HepG2 (cell line): ENCODE measurements around the gene ADAMTS13. TPM values are rescaled to one million over a fixed set of nuclear protein-coding genes. Genes with fewer than 3 reads are reported as not detected.
A peak's percentile ranks its signal among the peaks of the same experiment; 100 is the strongest.

ENCODE experiments used
- FOXA3 ChIP-seq: IDR thresholded peaks from 2 replicates; pipeline ENCODE4 v1.6.1; 2016; ENCODE audit warnings: missing genetic modification reagents, missing compliant biosample characterization
- GATAD1 ChIP-seq: IDR thresholded peaks from 2 replicates; pipeline ENCODE4 v1.6.1; 2016; ENCODE audit warnings: missing genetic modification reagents, missing compliant biosample characterization
- HNF4G ChIP-seq, 2 experiments: sonication (generic) in 1 of 2; formaldehyde crosslinking in 1 of 2; IDR thresholded peaks; 2 replicates each; pipeline versions ENCODE4 v1.4.0 to v1.6.1; 2011 to 2020; ENCODE audit warnings: borderline replicate concordance in 2 of 2, low read depth in 2 of 2, mild to moderate bottlenecking in 2 of 2, low read length in 1 of 2, missing genetic modification reagents in 1 of 2, moderate library complexity in 1 of 2
- HNRNPH1 ChIP-seq: fragments of 200-400 bp; formaldehyde crosslinking; optimal IDR thresholded peaks from 2 replicates; pipeline ENCODE3; 2017; ENCODE audit warnings: mild to moderate bottlenecking, low read depth, low read length
- KDM1A ChIP-seq: IDR thresholded peaks from 2 replicates; pipeline ENCODE4 v1.6.1; 2016; ENCODE audit warnings: missing compliant biosample characterization
- KLF16 ChIP-seq, 2 experiments: sonication (generic) in 1 of 2; formaldehyde crosslinking in 1 of 2; IDR thresholded peaks; 2 replicates each; pipeline versions ENCODE4 v1.6.1 to v1.8.0; 2016 to 2023; ENCODE audit warnings: missing genetic modification reagents in 2 of 2, missing compliant biosample characterization in 1 of 2
- MEIS1 ChIP-seq: sonication (generic); formaldehyde crosslinking; IDR thresholded peaks from 2 replicates; pipeline ENCODE4 v1.9.0; 2021; ENCODE audit warnings: mild to moderate bottlenecking, missing genetic modification reagents, moderate library complexity, borderline replicate concordance
- MXI1 ChIP-seq: IDR thresholded peaks from 3 replicates; pipeline ENCODE4 v1.6.1; 2012; ENCODE audit warnings: low read depth, low read length, inconsistent platforms, borderline replicate concordance
- NFE2 ChIP-seq: sonication (generic); formaldehyde crosslinking; IDR thresholded peaks from 2 replicates; pipeline ENCODE4 v1.4.0; 2020; ENCODE audit warnings: missing genetic modification reagents
- NR2F6 ChIP-seq, 2 experiments: IDR thresholded peaks; 2 replicates each; pipeline ENCODE4 v1.6.1; 2016; ENCODE audit warnings: antibody characterized with exemption in 1 of 2, mild to moderate bottlenecking in 1 of 2
- NRL ChIP-seq: sonication (generic); formaldehyde crosslinking; IDR thresholded peaks from 2 replicates; pipeline ENCODE4 v1.5.0; 2020; ENCODE audit warnings: missing genetic modification reagents, mild to moderate bottlenecking, moderate library complexity, borderline replicate concordance
- SIN3A ChIP-seq: IDR thresholded peaks from 2 replicates; pipeline ENCODE4 v1.6.1; 2011; ENCODE audit warnings: low read depth, mild to moderate bottlenecking, control low read depth, low read length, borderline replicate concordance
- SIX4 ChIP-seq: sonication (generic); formaldehyde crosslinking; IDR thresholded peaks from 2 replicates; pipeline ENCODE4 v1.4.0; 2020; ENCODE audit warnings: missing genetic modification reagents
- YEATS2 ChIP-seq: sonication (generic); formaldehyde crosslinking; IDR thresholded peaks from 2 replicates; pipeline ENCODE4 v1.4.0; 2020; ENCODE audit warnings: missing genetic modification reagents, borderline replicate concordance
- ZFP36L2 ChIP-seq: sonication (generic); formaldehyde crosslinking; IDR thresholded peaks from 2 replicates; pipeline ENCODE4 v1.4.0; 2020; ENCODE audit warnings: missing genetic modification reagents
- ZMYM4 ChIP-seq: sonication (generic); formaldehyde crosslinking; IDR thresholded peaks from 2 replicates; pipeline ENCODE4 v1.8.1; 2023; ENCODE audit warnings: mild to moderate bottlenecking, missing genetic modification reagents
- ZNF224 ChIP-seq: sonication (generic); formaldehyde crosslinking; IDR thresholded peaks from 2 replicates; pipeline ENCODE4 v1.5.0; 2020; ENCODE audit warnings: mild to moderate bottlenecking, missing genetic modification reagents
- ZNF333 ChIP-seq: sonication (generic); formaldehyde crosslinking; IDR thresholded peaks from 2 replicates; pipeline ENCODE4 v1.4.0; 2020; ENCODE audit warnings: mild to moderate bottlenecking, missing genetic modification reagents, borderline replicate concordance
- ZNF367 ChIP-seq: sonication (generic); formaldehyde crosslinking; IDR thresholded peaks from 2 replicates; pipeline ENCODE4 v1.4.0; 2020; ENCODE audit warnings: missing genetic modification reagents, borderline replicate concordance
- ZNF460 ChIP-seq: sonication (generic); formaldehyde crosslinking; IDR thresholded peaks from 2 replicates; pipeline ENCODE4 v1.5.1; 2020; ENCODE audit warnings: missing genetic modification reagents, mild to moderate bottlenecking, borderline replicate concordance
- ZNF598 ChIP-seq: sonication (generic); formaldehyde crosslinking; IDR thresholded peaks from 2 replicates; pipeline ENCODE4 v1.5.1; 2020; ENCODE audit warnings: mild to moderate bottlenecking, missing genetic modification reagents, borderline replicate concordance
- ZNF672 ChIP-seq: sonication (generic); formaldehyde crosslinking; IDR thresholded peaks from 2 replicates; pipeline ENCODE4 v1.8.1; 2022; ENCODE audit warnings: missing genetic modification reagents
- ZNF777 ChIP-seq: sonication (generic); formaldehyde crosslinking; IDR thresholded peaks from 2 replicates; pipeline ENCODE4 v1.4.0; 2020; ENCODE audit warnings: missing genetic modification reagents
- ZNF792 ChIP-seq: IDR thresholded peaks from 2 replicates; pipeline ENCODE4 v1.6.1; 2016
- ZNF891 ChIP-seq: sonication (generic); formaldehyde crosslinking; IDR thresholded peaks from 2 replicates; pipeline ENCODE4 v1.5.0; 2020; ENCODE audit warnings: mild to moderate bottlenecking, missing genetic modification reagents
- polyA plus RNA-seq, 8 experiments: library from polyadenylated mRNA; depleted of rRNA in 3 of 8; stranded (reverse) in 7 of 8; unstranded in 1 of 8; fragments of >200 nt; fragmentation: Illumina TruSeq in 4 of 8; extraction: Trizol in 4 of 8; gene quantifications; 2 replicates each; pipeline versions ENCODE4 v1.2.1 to v1.2.3, GENCODE V29; 2011 to 2016; ENCODE audit warnings: low read depth in 4 of 8, missing spikeins in 1 of 8, mixed read lengths in 1 of 8; ENCODE audit not compliant: insufficient read depth in 1 of 8
- total RNA-seq, 5 experiments: library from RNA; depleted of rRNA; stranded (reverse); fragments of >200 nt; fragmentation: Illumina TruSeq; extraction: Trizol; gene quantifications; 2 replicates each; pipeline ENCODE4 v1.2.3, GENCODE V29; 2016; ENCODE audit warnings: low read depth in 1 of 5
- TF ChIP-seq, protein P1 (sequence below): sonication (generic); formaldehyde crosslinking; IDR thresholded peaks from 2 replicates; pipeline ENCODE4 v1.4.0; 2020; ENCODE audit warnings: mild to moderate bottlenecking, missing genetic modification reagents

The ADAMTS13 gene
- total and polyA plus RNA-seq, 2 of the 13 experiments (the other 11 are each of a cell fraction or from before 2014, with no cell fraction given), result 0.91 to 4.5 TPM

DNA sequence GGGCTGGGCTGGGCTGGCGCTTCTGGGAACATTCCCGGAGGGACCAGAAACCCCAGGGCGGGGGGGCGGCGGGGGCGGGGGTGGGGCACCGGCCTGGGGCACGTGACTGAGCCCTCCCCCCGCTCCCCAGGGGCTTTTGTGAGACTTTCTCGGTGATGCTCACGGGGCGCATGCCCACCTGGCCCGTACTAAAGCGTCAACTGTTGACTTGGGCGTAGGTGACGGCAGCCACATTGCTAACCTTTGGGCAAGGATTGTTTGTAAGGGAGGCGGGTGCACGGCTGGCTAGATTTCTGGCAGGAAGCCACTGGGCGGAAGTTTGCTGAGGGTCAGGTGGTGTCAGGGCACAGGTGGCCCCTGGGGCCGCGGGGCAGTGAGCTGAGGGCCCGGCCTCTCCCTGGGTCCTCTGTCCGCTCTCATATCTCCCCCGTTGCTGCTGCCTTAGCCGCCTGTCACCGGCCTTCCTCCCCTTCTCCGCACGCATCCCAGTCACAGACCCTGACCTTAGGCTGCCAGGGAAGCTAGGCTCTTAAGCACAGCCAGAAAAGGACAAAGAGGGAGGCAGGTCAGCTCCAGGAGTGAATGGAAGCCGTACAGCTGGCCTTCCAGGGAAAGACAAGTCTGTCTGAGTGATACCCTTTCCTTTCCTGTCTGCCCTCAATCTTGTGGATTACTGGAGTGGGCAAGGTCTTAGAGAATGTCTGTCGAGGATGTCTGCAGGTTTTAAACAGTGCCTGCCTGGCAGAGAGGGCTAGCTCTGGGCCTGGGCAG is 38.4 kb downstream of the ADAMTS13 start (continued):
- TF ChIP-seq MXI1 (peak; percentile 91; the same call in 1 of the 3 replicates), HNF4G (IDR thresholded peaks at IDR 0.05; ENCODE audit: borderline replicate concordance, low read depth, low read length) (peak; percentile 71; the same call in 1 of the 2 replicates), HNF4G (CRISPR knock-in tag; IDR thresholded peaks at IDR 0.05; ENCODE audit: borderline replicate concordance, low read depth) (peak; percentile 69; the same call in 1 of the 2 replicates), NRL (CRISPR knock-in tag) (0 out of 2 replicates have a peak, but pooled peaks have one; percentile 11), ZNF777 (no peak), SIX4 (CRISPR knock-in tag) (peak; percentile 36; the same call in 1 of the 2 replicates), NFE2 (CRISPR knock-in tag) (no peak), ZNF792 (CRISPR knock-in tag) (peak; percentile 66; the same call in 1 of the 2 replicates), ZNF333 (CRISPR knock-in tag) (0 out of 2 replicates have a peak, but pooled peaks have one; percentile 56), MEIS1 (CRISPR knock-in tag) (no peak; the same call in 1 of the 2 replicates), ZNF598 (CRISPR knock-in tag) (no peak), FOXA3 (CRISPR knock-in tag) (peak; percentile 72), ZNF367 (CRISPR knock-in tag) (no peak), ZNF672 (CRISPR knock-in tag) (no peak), NR2F6 (IDR thresholded peaks at IDR 0.05) (peak; percentile 70; the same call in 1 of the 2 replicates), NR2F6 (CRISPR knock-in tag; IDR thresholded peaks at IDR 0.05) (peak; percentile 90), ZFP36L2 (CRISPR knock-in tag) (no peak), HNRNPH1 (peak; percentile 32), ZNF224 (CRISPR knock-in tag) (peak; percentile 41), KLF16 (CRISPR knock-in tag; IDR thresholded peaks at IDR 0.05) (0 out of 4 replicates have a peak, but pooled peaks of 1 of the 2 experiments have one; percentile 35), KDM1A (CRISPR knock-in tag) (no peak), ZNF891 (CRISPR knock-in tag) (peak; percentile 38; the same call in 1 of the 2 replicates), ZMYM4 (CRISPR knock-in tag) (peak; percentile 43; the same call in 1 of the 2 replicates), YEATS2 (CRISPR knock-in tag) (peak; percentile 60; the same call in 1 of the 2 replicates), GATAD1 (CRISPR knock-in tag) (peak; percentile 68; the same call in 1 of the 2 replicates), SIN3A (peak; percentile 69; the same call in 1 of the 2 replicates), ZNF460 (no peak)
- TF ChIP-seq, protein P1, sequence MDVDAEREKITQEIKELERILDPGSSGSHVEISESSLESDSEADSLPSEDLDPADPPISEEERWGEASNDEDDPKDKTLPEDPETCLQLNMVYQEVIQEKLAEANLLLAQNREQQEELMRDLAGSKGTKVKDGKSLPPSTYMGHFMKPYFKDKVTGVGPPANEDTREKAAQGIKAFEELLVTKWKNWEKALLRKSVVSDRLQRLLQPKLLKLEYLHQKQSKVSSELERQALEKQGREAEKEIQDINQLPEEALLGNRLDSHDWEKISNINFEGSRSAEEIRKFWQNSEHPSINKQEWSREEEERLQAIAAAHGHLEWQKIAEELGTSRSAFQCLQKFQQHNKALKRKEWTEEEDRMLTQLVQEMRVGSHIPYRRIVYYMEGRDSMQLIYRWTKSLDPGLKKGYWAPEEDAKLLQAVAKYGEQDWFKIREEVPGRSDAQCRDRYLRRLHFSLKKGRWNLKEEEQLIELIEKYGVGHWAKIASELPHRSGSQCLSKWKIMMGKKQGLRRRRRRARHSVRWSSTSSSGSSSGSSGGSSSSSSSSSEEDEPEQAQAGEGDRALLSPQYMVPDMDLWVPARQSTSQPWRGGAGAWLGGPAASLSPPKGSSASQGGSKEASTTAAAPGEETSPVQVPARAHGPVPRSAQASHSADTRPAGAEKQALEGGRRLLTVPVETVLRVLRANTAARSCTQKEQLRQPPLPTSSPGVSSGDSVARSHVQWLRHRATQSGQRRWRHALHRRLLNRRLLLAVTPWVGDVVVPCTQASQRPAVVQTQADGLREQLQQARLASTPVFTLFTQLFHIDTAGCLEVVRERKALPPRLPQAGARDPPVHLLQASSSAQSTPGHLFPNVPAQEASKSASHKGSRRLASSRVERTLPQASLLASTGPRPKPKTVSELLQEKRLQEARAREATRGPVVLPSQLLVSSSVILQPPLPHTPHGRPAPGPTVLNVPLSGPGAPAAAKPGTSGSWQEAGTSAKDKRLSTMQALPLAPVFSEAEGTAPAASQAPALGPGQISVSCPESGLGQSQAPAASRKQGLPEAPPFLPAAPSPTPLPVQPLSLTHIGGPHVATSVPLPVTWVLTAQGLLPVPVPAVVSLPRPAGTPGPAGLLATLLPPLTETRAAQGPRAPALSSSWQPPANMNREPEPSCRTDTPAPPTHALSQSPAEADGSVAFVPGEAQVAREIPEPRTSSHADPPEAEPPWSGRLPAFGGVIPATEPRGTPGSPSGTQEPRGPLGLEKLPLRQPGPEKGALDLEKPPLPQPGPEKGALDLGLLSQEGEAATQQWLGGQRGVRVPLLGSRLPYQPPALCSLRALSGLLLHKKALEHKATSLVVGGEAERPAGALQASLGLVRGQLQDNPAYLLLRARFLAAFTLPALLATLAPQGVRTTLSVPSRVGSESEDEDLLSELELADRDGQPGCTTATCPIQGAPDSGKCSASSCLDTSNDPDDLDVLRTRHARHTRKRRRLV (CRISPR knock-in tag), result no peak
